BLaER1 treated with 17β-estradiol and CSF1 and Interleukin-3, amounts not matched to agents 10 nM and 100 nM (cell line): ENCODE measurements around the gene CLECL1.
"Not testable (repeated sequence)": the region's sequence is repeated elsewhere in the genome, so short reads cannot be mapped to it uniquely, and the experiment has no call there.

Source experiments
- H3K27ac ChIP-seq, 11 experiments: shearing (Covaris generic); formaldehyde crosslinking; 2 replicates each; pipeline ENCODE4 v1.8.1; 2022
- H3K27me3 ChIP-seq, 11 experiments: shearing (Covaris generic); formaldehyde crosslinking; 2 replicates each; pipeline ENCODE4 v1.8.1; 2022
- H3K36me3 ChIP-seq, 11 experiments: shearing (Covaris generic); formaldehyde crosslinking; 2 replicates each; pipeline ENCODE4 v1.8.1; 2022
- H3K4me1 ChIP-seq, 10 experiments: shearing (Covaris generic); formaldehyde crosslinking; 2 replicates each; pipeline ENCODE4 v1.8.1; 2022
- H3K4me2 ChIP-seq, 11 experiments: shearing (Covaris generic); formaldehyde crosslinking; 2 replicates each; pipeline ENCODE4 v1.8.1; 2022
- H3K4me3 ChIP-seq, 10 experiments: shearing (Covaris generic); formaldehyde crosslinking; 2 replicates each; pipeline ENCODE4 v1.8.1; 2022
- H3K9ac ChIP-seq, 11 experiments: shearing (Covaris generic); formaldehyde crosslinking; 2 replicates each; pipeline ENCODE4 v1.8.1; 2022
- H3K9me3 ChIP-seq, 11 experiments: shearing (Covaris generic); formaldehyde crosslinking; replicated peaks in 1 of 11; 2 replicates each; pipeline ENCODE4 v1.8.1; 2022
- H4K20me1 ChIP-seq, 11 experiments: shearing (Covaris generic); formaldehyde crosslinking; 2 replicates each; pipeline ENCODE4 v1.8.1; 2022
- Cebpa-rat ChIP-seq, 11 experiments: shearing (Covaris generic); IDR thresholded peaks; 2 replicates each; pipeline ENCODE4 v1.8.1; 2022

CLECL1 gene

GRCh38 chr12:9721394-9722092, 11.4 kb downstream of the CLECL1 start:
- Histone ChIP-seq H3K27ac (peak overlapping the region; percentile 20 to 80 (median 67); a peak in 21 of 22 replicates), H3K27me3 (no peaks in the 10 kb centered on the region), H3K9me3 (peaks cover 0 to 7% (median 0%) of the 10 kb centered on the region in 11 experiments; a peak in 5 of 22 replicates), H4K20me1 (no peaks in the 10 kb centered on the region), H3K9ac (peak overlapping the region; percentile 2 to 63 (median 36); a peak in 16 of 22 replicates), H3K4me2 (peak overlapping the region; percentile 37 to 83 (median 69)), H3K36me3 (no peaks in the 10 kb centered on the region), H3K4me1 (peaks cover 24 to 42% (median 37%) of the 10 kb centered on the region in 10 experiments), H3K4me3 (peak overlapping the region in 3 of 10 experiments; percentile 4 to 6 (median 5); a peak in 2 of 20 replicates)
- TF ChIP-seq Cebpa-rat (IDR thresholded peaks at IDR 0.05), result peak in 5 of 11 experiments; percentile 51 to 95 (median 87); a peak in 9 of 22 replicates

- Histone ChIP-seq H3K9ac (no peak overlapping the region), H3K4me3 (no peak overlapping the region), H3K4me1 (peaks cover 37 to 53% (median 46%) of the 10 kb centered on the region in 10 experiments), H3K9me3 (peaks cover 0 to 14% (median 4%) of the 10 kb centered on the region in 11 experiments; a peak in 6 of 22 replicates), H3K27me3 (no peaks in the 10 kb centered on the region), H4K20me1 (no peaks in the 10 kb centered on the region), H3K36me3 (no peaks in the 10 kb centered on the region), H3K4me2 (peak overlapping the region in 8 of 11 experiments; percentile 9 to 81 (median 38); a peak in 9 of 22 replicates), H3K27ac (peak overlapping the region in 8 of 11 experiments; percentile 2 to 74 (median 26); a peak in 8 of 22 replicates)
- TF ChIP-seq Cebpa-rat (IDR thresholded peaks at IDR 0.05), result no peak
Measured at GRCh38 chr12:9719790-9720189, 13.1 kb downstream of the CLECL1 start.

- H3K27me3 ChIP-seq, result no peaks in the 10 kb centered on the region
- TF ChIP-seq Cebpa-rat (IDR thresholded peaks at IDR 0.05), result no peak
- H3K9ac ChIP-seq, result no peak overlapping the region
- H3K4me1 ChIP-seq, result peaks cover 45 to 60% (median 53%) of the 10 kb centered on the region in 10 experiments
- H3K27ac ChIP-seq, result no peak overlapping the region
- peaks cover 0 to 14% (median 4%) of the 10 kb centered on the region in 11 experiments; a peak in 6 of 22 replicates for H3K9me3 ChIP-seq
- H3K36me3 ChIP-seq, result no peaks in the 10 kb centered on the region
- peak overlapping the region in 4 of 11 experiments; percentile 11 to 69 (median 38); a peak in 1 of 22 replicates for H3K4me2 ChIP-seq
- no peaks in the 10 kb centered on the region for H4K20me1 ChIP-seq
- no peak overlapping the region for H3K4me3 ChIP-seq
Measured at GRCh38 chr12:9718968-9719367, 13.9 kb downstream of the CLECL1 start.

- H3K4me2 ChIP-seq, result 0 out of 22 replicates have a peak overlapping the region, but pooled peaks of 1 of the 11 experiments have one; percentile 3
- no peak overlapping the region for H3K9ac ChIP-seq
- no peak for TF ChIP-seq Cebpa-rat (IDR thresholded peaks at IDR 0.05)
- H3K4me3 ChIP-seq, result no peak overlapping the region
- no peaks in the 10 kb centered on the region for H4K20me1 ChIP-seq
- H3K9me3 ChIP-seq, result peaks cover 0 to 14% (median 4%) of the 10 kb centered on the region in 11 experiments; a peak in 6 of 22 replicates
- H3K27ac ChIP-seq, result no peak overlapping the region
- peaks cover 51 to 67% (median 58%) of the 10 kb centered on the region in 10 experiments for H3K4me1 ChIP-seq
- H3K36me3 ChIP-seq, result no peaks in the 10 kb centered on the region
- H3K27me3 ChIP-seq, result no peaks in the 10 kb centered on the region
Measured at GRCh38 chr12:9717070-9717925, 15.6 kb downstream of the CLECL1 start.

GRCh38 chr12:9713032-9713558, 19.8 kb downstream of the CLECL1 start:
- Histone ChIP-seq H3K4me1 (peaks cover 25 to 44% (median 34%) of the 10 kb centered on the region in 10 experiments), H3K27ac (peak overlapping the region in 6 of 11 experiments; percentile 0 to 63 (median 29); a peak in 5 of 22 replicates), H3K9me3 (peaks cover 0 to 18% (median 4%) of the 10 kb centered on the region in 11 experiments; a peak in 6 of 22 replicates), H3K4me2 (peak overlapping the region in 9 of 11 experiments; percentile 7 to 68 (median 47); a peak in 14 of 22 replicates)
- H3K36me3 ChIP-seq, H3K4me3 ChIP-seq, H3K9ac ChIP-seq, H4K20me1 ChIP-seq, H3K27me3 ChIP-seq: not testable (repeated sequence)

- H3K4me2 ChIP-seq, result no peak overlapping the region
- H4K20me1 ChIP-seq, result no peaks in the 10 kb centered on the region
- TF ChIP-seq Cebpa-rat (IDR thresholded peaks at IDR 0.05), result no peak
- no peak overlapping the region for H3K9ac ChIP-seq
- no peaks in the 10 kb centered on the region for H3K27me3 ChIP-seq
- H3K36me3 ChIP-seq, result no peaks in the 10 kb centered on the region
- H3K27ac ChIP-seq, result no peak overlapping the region
- peaks cover 0 to 22% (median 2%) of the 10 kb centered on the region in 11 experiments; a peak in 5 of 22 replicates for H3K9me3 ChIP-seq
- H3K4me3 ChIP-seq, result no peak overlapping the region
- peaks cover 36 to 58% (median 42%) of the 10 kb centered on the region in 10 experiments for H3K4me1 ChIP-seq
Measured at GRCh38 chr12:9711664-9712063, 21.2 kb downstream of the CLECL1 start.

- Histone ChIP-seq H3K9ac (no peak overlapping the region), H3K9me3 (peaks cover 0 to 14% (median 1%) of the 10 kb centered on the region in 11 experiments; a peak in 9 of 22 replicates), H3K27ac (no peak overlapping the region), H3K4me2 (no peak overlapping the region), H3K4me1 (peaks cover 42 to 65% (median 49%) of the 10 kb centered on the region in 10 experiments), H3K27me3 (no peaks in the 10 kb centered on the region), H4K20me1 (no peaks in the 10 kb centered on the region), H3K36me3 (no peaks in the 10 kb centered on the region), H3K4me3 (no peak overlapping the region)
- TF ChIP-seq Cebpa-rat (IDR thresholded peaks at IDR 0.05), result no peak
Measured at GRCh38 chr12:9710584-9711375, 22.1 kb downstream of the CLECL1 start.

- no peak overlapping the region; a peak in 1 of 22 replicates for H3K27ac ChIP-seq
- no peak overlapping the region for H3K4me3 ChIP-seq
- no peak for TF ChIP-seq Cebpa-rat (IDR thresholded peaks at IDR 0.05)
- H3K4me1 ChIP-seq, result peaks cover 23 to 52% (median 34%) of the 10 kb centered on the region in 10 experiments
- no peak overlapping the region for H3K9ac ChIP-seq
- H4K20me1 ChIP-seq, result no peaks in the 10 kb centered on the region
- H3K27me3 ChIP-seq, result no peaks in the 10 kb centered on the region
- peaks cover 6 to 29% (median 15%) of the 10 kb centered on the region in 11 experiments; a peak in 18 of 22 replicates for H3K9me3 ChIP-seq
- H3K4me2 ChIP-seq, result peak overlapping the region in 4 of 11 experiments; percentile 41 to 76 (median 61); a peak in 4 of 22 replicates
- H3K36me3 ChIP-seq, result no peaks in the 10 kb centered on the region
Measured at GRCh38 chr12:9708853-9709252, 24.0 kb downstream of the CLECL1 start.
